Activated CD8-positive, alpha-beta T cell treated with anti-CD3 and anti-CD28 coated beads for 36 hours (primary cell): ENCODE data around the gene CEP192. TPM values are rescaled to one million over a fixed set of nuclear protein-coding genes. Genes with fewer than 3 reads are reported as not detected.

ENCODE experiments used
- ATAC-seq: fragments of 200-7000 bp; cut with Tn5 transposase; one replicate; pipeline ENCODE4 v1.10.0; 2021; ENCODE audit warnings: mild to moderate bottlenecking, moderate library complexity
- CTCF ChIA-PET: fragments of 350-600 bp; sonication (Branson Sonifier 250); formaldehyde crosslinking; loops from one replicate; lab custom pipeline; 2021; ENCODE audit warnings: antibody characterized with exemption; lab: Charles Lee
- POLR2A ChIA-PET: fragments of 350-600 bp; sonication (Branson Sonifier 250); formaldehyde crosslinking; loops from one replicate; lab custom pipeline; 2021; ENCODE audit warnings: antibody characterized with exemption; lab: Charles Lee
- DNase-seq: peaks from one replicate; pipeline ENCODE4 v3.0.0-alpha.2; 2020
- H3K27ac Mint-ChIP-seq: one replicate; pipeline ENCODE4 v1.8.0; 2021; ENCODE audit warnings: mild to moderate bottlenecking, mixed read lengths
- H3K27me3 Mint-ChIP-seq: one replicate; pipeline ENCODE4 v1.8.0; 2021; ENCODE audit warnings: mixed read lengths
- H3K36me3 Mint-ChIP-seq: one replicate; pipeline ENCODE4 v1.8.0; 2021; ENCODE audit warnings: low read depth, mixed read lengths
- H3K4me1 Mint-ChIP-seq: one replicate; pipeline ENCODE4 v1.8.0; 2021; ENCODE audit warnings: low read depth, mixed read lengths
- H3K4me3 Mint-ChIP-seq: one replicate; pipeline ENCODE4 v1.8.0; 2021; ENCODE audit warnings: mild to moderate bottlenecking, moderate library complexity, mixed read lengths
- H3K9me3 Mint-ChIP-seq: one replicate; pipeline ENCODE4 v1.8.0; 2021; ENCODE audit warnings: mixed read lengths
- intact Hi-C: fragments of 100-400 bp; cut with micrococcal nuclease; formaldehyde crosslinking; loops from one replicate; pipeline ENCODE4 v1.10.0; 2022
- total RNA-seq, 2 experiments: library from RNA; stranded (reverse); gene quantifications; one replicate each; pipeline ENCODE4 v1.2.3, GENCODE V29; 2021
- TF ChIP-seq, protein P1 (sequence below): fragments of 200-600 bp; IDR thresholded peaks from one replicate; pipeline ENCODE4 v1.8.0; 2022; ENCODE audit warnings: antibody characterized with exemption, mild to moderate bottlenecking

CEP192 gene
- total RNA-seq, 2 experiments from 2014 or later: 39.5 to 42.9 TPM

DNA sequence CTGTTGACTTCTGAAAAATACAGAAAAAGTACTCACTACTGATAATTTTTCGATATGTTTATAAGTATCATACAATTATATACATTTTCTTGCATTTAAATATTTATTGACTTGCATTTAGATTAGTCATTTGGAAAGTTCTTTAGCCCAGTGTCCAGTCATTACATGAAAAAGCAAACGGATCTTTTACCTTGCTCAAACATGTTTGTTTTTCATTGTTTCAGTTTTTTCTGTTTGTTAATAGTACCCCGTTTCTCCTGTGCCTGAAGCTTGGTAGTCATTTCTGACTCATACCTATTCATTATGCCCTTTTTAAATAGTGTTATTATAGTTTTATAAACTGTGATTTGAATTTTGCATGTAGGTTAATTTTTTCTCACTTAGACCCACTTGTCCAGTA is 28.1 kb downstream of the CEP192 start:
- Mint-ChIP-seq H3K27me3 (no peaks in the 10 kb centered on the region), H3K4me3 (no peak overlapping the region), H3K27ac (no peak overlapping the region), H3K9me3 (peaks cover 2% of the 10 kb centered on the region), H3K36me3 (peaks cover 76% of the 10 kb centered on the region), H3K4me1 (peaks cover 11% of the 10 kb centered on the region)
- ChIA-PET POLR2A (no interaction called here), CTCF (interaction anchor here (1.6 kb wide), 1 partner anchor 140 kb away, joined by 5 read pairs; no protein-coding TSS in a partner anchor)
- DNase-seq (no peak), ATAC-seq (no peak)
- intact Hi-C loops: no loop called here
- TF ChIP-seq, protein P1, sequence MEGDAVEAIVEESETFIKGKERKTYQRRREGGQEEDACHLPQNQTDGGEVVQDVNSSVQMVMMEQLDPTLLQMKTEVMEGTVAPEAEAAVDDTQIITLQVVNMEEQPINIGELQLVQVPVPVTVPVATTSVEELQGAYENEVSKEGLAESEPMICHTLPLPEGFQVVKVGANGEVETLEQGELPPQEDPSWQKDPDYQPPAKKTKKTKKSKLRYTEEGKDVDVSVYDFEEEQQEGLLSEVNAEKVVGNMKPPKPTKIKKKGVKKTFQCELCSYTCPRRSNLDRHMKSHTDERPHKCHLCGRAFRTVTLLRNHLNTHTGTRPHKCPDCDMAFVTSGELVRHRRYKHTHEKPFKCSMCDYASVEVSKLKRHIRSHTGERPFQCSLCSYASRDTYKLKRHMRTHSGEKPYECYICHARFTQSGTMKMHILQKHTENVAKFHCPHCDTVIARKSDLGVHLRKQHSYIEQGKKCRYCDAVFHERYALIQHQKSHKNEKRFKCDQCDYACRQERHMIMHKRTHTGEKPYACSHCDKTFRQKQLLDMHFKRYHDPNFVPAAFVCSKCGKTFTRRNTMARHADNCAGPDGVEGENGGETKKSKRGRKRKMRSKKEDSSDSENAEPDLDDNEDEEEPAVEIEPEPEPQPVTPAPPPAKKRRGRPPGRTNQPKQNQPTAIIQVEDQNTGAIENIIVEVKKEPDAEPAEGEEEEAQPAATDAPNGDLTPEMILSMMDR: no peak

DNA sequence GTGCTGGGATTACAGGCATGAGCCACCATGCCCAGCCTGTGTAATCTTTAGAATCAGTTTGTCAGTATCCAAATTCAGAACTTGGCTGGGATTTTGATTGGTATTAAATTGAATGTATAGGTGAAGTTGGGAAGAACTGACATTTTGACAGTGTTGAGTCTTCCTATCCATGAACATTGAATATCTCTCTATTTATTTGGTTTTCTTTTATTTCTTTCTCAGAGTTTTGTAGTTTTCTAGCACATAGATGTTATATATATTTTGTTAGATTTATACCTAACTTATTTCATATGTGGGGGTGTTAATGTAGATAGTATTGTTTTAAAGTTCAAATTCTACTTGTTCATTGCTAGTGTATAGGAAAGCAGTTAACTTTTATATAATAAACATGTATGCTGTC is 31.5 kb downstream of the CEP192 start:
- Mint-ChIP-seq H3K4me3 (no peak overlapping the region), H3K27ac (no peak overlapping the region), H3K4me1 (peaks cover 11% of the 10 kb centered on the region), H3K27me3 (no peaks in the 10 kb centered on the region), H3K36me3 (peaks cover 62% of the 10 kb centered on the region), H3K9me3 (peaks cover 2% of the 10 kb centered on the region)
- CTCF ChIA-PET: interaction anchor here (1.1 kb wide), 1 partner anchor 137 kb away, joined by 3 read pairs; no protein-coding TSS in a partner anchor
- no peak for DNase-seq
- no peak for ATAC-seq
- TF ChIP-seq, protein P1: no peak
- POLR2A ChIA-PET: no interaction called here
- intact Hi-C loops: no loop called here

DNA sequence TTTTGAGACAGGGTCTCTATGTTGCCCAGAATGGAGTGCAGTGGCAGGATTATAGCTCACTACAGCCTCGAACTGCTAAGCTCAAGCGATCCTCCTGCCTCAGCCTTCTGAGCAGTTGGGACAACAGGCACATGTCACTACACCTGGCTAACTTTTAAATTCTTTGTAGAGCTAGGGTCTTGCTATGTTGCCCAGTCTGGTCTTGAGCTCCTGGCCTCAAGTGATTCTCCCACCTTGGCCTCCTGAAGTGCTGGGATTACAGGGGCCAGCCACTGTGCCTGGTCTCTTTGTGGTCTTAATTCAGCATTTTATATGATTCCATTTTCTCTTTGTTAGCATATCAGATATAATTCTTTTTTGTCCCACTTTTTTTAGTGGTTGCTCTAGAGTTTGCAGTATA is 34.1 kb downstream of the CEP192 start:
- H3K36me3 Mint-ChIP-seq: peaks cover 57% of the 10 kb centered on the region
- CTCF ChIA-PET: interaction anchor here (1.1 kb wide), 1 partner anchor 39 kb away, joined by 3 read pairs; no protein-coding TSS in a partner anchor
- peaks cover 11% of the 10 kb centered on the region for H3K4me1 Mint-ChIP-seq
- H3K9me3 Mint-ChIP-seq: peaks cover 2% of the 10 kb centered on the region
- intact Hi-C loops: no loop called here
- no peaks in the 10 kb centered on the region for H3K27me3 Mint-ChIP-seq
- DNase-seq (no peak), ATAC-seq (no peak)
- no peak overlapping the region for H3K4me3 Mint-ChIP-seq
- POLR2A ChIA-PET: no interaction called here
- no peak overlapping the region for H3K27ac Mint-ChIP-seq
- TF ChIP-seq, protein P1: no peak

DNA sequence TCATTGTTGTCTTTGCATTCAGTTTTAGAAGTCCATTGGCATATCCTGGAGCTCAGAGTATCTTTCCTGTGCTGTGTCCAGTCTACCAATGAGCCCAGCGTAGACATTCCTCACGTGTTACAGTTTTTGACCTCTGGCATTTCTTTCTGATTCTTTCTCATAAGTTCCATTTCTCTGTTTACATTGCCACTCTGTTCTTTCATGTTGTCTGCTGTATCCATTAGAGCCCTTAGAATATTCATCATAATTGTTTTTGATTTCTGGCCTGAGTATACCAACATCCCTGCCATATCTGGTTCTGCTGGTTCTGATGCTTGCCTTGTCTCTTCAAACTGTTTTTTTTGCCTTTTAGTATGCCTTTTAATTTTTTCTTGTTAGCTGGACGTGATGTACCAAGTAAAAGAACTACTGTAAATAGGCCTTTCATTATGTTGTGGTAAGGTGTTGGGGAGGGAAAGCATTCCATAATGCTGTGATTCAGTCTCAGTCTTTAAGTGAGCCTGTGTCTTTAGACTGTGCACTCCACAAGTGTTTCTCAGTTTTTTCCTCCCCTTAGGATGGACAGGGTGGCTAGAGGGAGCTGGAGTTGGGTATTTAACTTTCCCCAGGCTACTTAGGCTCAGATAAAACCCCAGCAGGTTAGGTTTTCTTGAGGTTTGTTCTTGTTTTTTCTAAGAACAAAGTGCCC is 35.6 kb downstream of the CEP192 start:
- H3K27me3 Mint-ChIP-seq: no peaks in the 10 kb centered on the region
- peaks cover 2% of the 10 kb centered on the region for H3K9me3 Mint-ChIP-seq
- POLR2A ChIA-PET: interaction anchor here (0.7 to 1.2 kb wide), 3 partner anchors 28 to 47 kb away, joined by 3 to 4 read pairs (median 3); partner anchors contain the start of gene CEP192
- H3K4me3 Mint-ChIP-seq: no peak overlapping the region
- H3K36me3 Mint-ChIP-seq: peaks cover 53% of the 10 kb centered on the region
- intact Hi-C loops: no loop called here
- TF ChIP-seq, protein P1: no peak
- peaks cover 9% of the 10 kb centered on the region for H3K4me1 Mint-ChIP-seq
- no peak overlapping the region for H3K27ac Mint-ChIP-seq
- DNase-seq (no peak), ATAC-seq (no peak)
- CTCF ChIA-PET: no interaction called here

DNA sequence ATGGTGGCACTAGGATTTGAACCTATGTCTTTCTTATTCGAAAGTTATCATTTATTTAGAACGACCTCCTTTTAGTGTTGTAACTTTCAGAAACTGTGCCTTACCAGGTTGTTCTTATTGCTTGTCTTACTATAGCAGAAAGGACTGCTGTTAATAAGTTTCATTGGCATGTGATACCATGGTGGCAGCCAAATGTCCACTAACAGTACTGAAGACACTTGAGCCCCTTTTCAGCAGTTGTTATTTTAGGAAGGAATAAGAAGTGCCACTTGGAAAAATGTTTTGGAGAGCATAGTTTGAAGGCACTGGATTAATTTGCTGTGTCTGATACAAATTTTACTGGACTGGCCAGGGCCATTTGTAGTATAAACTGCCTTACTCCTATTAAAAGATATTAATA is 37.7 kb downstream of the CEP192 start:
- TF ChIP-seq, protein P1: no peak
- no peak overlapping the region for H3K4me3 Mint-ChIP-seq
- H3K27ac Mint-ChIP-seq: no peak overlapping the region
- CTCF ChIA-PET: no interaction called here
- no peaks in the 10 kb centered on the region for H3K27me3 Mint-ChIP-seq
- peaks cover 11% of the 10 kb centered on the region for H3K4me1 Mint-ChIP-seq
- intact Hi-C loops: no loop called here
- DNase-seq (no peak), ATAC-seq (no peak)
- POLR2A ChIA-PET: no interaction called here
- peaks cover 43% of the 10 kb centered on the region for H3K36me3 Mint-ChIP-seq
- H3K9me3 Mint-ChIP-seq: no peaks in the 10 kb centered on the region
